Measurements from ENCODE around the gene DHX32.

DNA sequence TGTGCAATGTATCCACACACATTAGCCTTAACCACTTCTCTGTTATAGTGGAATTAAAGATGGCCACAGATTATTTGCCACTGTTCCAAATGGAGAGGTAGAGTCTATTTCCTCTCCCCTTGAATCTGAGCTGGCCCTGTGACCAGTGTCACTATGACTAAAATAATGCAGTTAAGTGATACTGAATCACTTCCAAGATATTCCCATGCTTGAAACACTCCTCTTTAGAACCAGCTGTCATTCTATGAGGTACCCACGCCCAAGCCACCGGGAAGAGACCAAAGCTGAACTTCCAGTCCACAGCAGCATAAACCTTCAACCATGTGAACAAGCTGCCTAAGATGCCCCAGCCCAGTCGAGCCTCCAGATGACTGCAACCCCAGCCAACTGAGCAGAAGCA, 2.1 kb upstream of the DHX32 start:
- TF ChIP-seq CREM (CRISPR knock-in tag; IDR thresholded peaks at IDR 0.05) (no peak), CTCF (IDR thresholded peaks at IDR 0.05) (no peak), AFF4 (CRISPR knock-in tag; IDR thresholded peaks at IDR 0.05; ENCODE audit: borderline replicate concordance) (no peak), ATF2 (CRISPR knock-in tag; IDR thresholded peaks at IDR 0.05; ENCODE audit: borderline replicate concordance, low read depth) (no peak)
- TF ChIP-seq, protein P1, sequence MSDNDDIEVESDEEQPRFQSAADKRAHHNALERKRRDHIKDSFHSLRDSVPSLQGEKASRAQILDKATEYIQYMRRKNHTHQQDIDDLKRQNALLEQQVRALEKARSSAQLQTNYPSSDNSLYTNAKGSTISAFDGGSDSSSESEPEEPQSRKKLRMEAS (CRISPR knock-in tag; IDR thresholded peaks at IDR 0.05), result no peak
